ENCODE data around the gene WNT7B. TPM values are rescaled to one million over a fixed set of nuclear protein-coding genes. Genes with fewer than 3 reads are reported as not detected.

The WNT7B gene
- total RNA-seq, 1 donor from 2014 or later, result 1.8 TPM

DNA sequence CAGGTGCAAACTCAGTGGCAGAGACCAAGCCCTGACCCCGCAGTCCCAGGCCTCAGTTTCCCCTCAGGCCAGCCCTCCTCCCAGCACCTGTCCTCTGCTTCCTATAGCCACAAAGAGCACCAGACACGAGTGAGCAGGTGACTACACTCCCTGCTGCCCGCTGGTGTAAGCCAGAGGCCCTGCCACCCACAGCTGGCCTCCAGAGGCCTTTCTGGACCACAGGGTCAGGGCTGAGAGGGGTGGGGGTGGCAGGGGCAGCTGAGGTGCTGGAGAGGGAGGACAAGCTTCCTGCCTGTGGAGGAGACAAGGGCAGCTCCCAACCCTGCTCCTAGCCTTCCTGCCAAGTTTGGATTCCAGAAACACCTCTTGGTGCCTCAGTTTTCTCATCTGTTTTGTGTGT lies 31.3 kb upstream of the WNT7B start:
- no peak for DNase-seq (ENCODE audit: low spot score)
- Histone ChIP-seq H3K27ac (no peak overlapping the region), H3K9me3 (ENCODE audit: low read depth) (no peaks in the 10 kb centered on the region), H3K9ac (no peak overlapping the region), H2AFZ (replicated peaks) (no peak overlapping the region), H3K4me3 (no peak overlapping the region), H3K4me1 (peaks cover 3% of the 10 kb centered on the region), H3K79me2 (ENCODE audit: low read depth) (no peaks in the 10 kb centered on the region), H3F3A (ENCODE audit: low read depth) (no peaks in the 10 kb centered on the region), H4K20me1 (ENCODE audit: low read depth) (no peaks in the 10 kb centered on the region), H3K4me2 (no peak overlapping the region), H3K27me3 (no peaks in the 10 kb centered on the region), H3K36me3 (no peaks in the 10 kb centered on the region)
- H3K27me3 Mint-ChIP-seq (ENCODE audit: insufficient read depth, low read depth), result peaks cover 8% of the 10 kb centered on the region
- no peak overlapping the region for H3K4me3 Mint-ChIP-seq
- no peak overlapping the region for H3K27ac Mint-ChIP-seq
- no peaks in the 10 kb centered on the region for H3K36me3 Mint-ChIP-seq
- no peak for TF ChIP-seq EZH2 (IDR thresholded peaks at IDR 0.05)
- TF ChIP-seq EZH2phosphoT487 (IDR thresholded peaks at IDR 0.05), result no peak
- TF ChIP-seq, protein P1, sequence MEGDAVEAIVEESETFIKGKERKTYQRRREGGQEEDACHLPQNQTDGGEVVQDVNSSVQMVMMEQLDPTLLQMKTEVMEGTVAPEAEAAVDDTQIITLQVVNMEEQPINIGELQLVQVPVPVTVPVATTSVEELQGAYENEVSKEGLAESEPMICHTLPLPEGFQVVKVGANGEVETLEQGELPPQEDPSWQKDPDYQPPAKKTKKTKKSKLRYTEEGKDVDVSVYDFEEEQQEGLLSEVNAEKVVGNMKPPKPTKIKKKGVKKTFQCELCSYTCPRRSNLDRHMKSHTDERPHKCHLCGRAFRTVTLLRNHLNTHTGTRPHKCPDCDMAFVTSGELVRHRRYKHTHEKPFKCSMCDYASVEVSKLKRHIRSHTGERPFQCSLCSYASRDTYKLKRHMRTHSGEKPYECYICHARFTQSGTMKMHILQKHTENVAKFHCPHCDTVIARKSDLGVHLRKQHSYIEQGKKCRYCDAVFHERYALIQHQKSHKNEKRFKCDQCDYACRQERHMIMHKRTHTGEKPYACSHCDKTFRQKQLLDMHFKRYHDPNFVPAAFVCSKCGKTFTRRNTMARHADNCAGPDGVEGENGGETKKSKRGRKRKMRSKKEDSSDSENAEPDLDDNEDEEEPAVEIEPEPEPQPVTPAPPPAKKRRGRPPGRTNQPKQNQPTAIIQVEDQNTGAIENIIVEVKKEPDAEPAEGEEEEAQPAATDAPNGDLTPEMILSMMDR (IDR thresholded peaks at IDR 0.05), result no peak
- H3K4me1 Mint-ChIP-seq, result peaks cover 12% of the 10 kb centered on the region
- peaks cover 2% of the 10 kb centered on the region for H3K9me3 Mint-ChIP-seq

DNA sequence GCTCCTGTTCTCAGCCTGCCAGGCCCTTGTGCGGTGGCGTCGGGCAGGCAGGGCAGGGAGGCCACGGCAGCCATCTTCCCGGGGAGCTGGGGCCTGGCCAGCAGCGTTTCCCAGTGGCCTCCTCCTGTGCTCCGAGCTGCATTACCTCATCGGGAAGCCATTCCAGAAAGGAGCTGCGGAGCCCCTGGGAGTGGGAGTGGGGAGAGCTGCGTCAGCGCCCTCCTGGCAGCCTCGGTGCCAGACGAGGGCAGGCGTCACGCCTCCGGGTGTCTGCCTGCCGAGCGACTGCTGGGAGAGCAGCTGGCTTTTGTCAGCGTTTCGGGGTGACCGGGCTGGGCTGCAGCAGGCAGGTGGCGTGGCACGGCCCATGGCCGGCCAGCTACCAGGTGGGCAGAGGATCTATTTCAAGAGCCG lies 30.9 kb upstream of the WNT7B start:
- Histone ChIP-seq H3K4me2 (no peak overlapping the region), H3K27ac (no peak overlapping the region), H3K9ac (no peak overlapping the region), H3K36me3 (no peaks in the 10 kb centered on the region), H4K20me1 (ENCODE audit: low read depth) (no peaks in the 10 kb centered on the region), H3K4me1 (peaks cover 3% of the 10 kb centered on the region), H3K4me3 (no peak overlapping the region), H3K27me3 (no peaks in the 10 kb centered on the region), H3F3A (ENCODE audit: low read depth) (no peaks in the 10 kb centered on the region), H3K9me3 (ENCODE audit: low read depth) (no peaks in the 10 kb centered on the region), H3K79me2 (ENCODE audit: low read depth) (no peaks in the 10 kb centered on the region), H2AFZ (replicated peaks) (no peak overlapping the region)
- no peak for TF ChIP-seq EZH2 (IDR thresholded peaks at IDR 0.05)
- no peak for TF ChIP-seq EZH2phosphoT487 (IDR thresholded peaks at IDR 0.05)
- TF ChIP-seq, protein P1 (IDR thresholded peaks at IDR 0.05), result no peak
- no peak overlapping the region for H3K27ac Mint-ChIP-seq
- no peak for DNase-seq (ENCODE audit: low spot score)
- H3K27me3 Mint-ChIP-seq (ENCODE audit: insufficient read depth, low read depth), result peaks cover 8% of the 10 kb centered on the region
- H3K4me1 Mint-ChIP-seq, result peaks cover 10% of the 10 kb centered on the region
- H3K9me3 Mint-ChIP-seq, result peaks cover 2% of the 10 kb centered on the region
- no peaks in the 10 kb centered on the region for H3K36me3 Mint-ChIP-seq
- H3K4me3 Mint-ChIP-seq, result no peak overlapping the region

DNA sequence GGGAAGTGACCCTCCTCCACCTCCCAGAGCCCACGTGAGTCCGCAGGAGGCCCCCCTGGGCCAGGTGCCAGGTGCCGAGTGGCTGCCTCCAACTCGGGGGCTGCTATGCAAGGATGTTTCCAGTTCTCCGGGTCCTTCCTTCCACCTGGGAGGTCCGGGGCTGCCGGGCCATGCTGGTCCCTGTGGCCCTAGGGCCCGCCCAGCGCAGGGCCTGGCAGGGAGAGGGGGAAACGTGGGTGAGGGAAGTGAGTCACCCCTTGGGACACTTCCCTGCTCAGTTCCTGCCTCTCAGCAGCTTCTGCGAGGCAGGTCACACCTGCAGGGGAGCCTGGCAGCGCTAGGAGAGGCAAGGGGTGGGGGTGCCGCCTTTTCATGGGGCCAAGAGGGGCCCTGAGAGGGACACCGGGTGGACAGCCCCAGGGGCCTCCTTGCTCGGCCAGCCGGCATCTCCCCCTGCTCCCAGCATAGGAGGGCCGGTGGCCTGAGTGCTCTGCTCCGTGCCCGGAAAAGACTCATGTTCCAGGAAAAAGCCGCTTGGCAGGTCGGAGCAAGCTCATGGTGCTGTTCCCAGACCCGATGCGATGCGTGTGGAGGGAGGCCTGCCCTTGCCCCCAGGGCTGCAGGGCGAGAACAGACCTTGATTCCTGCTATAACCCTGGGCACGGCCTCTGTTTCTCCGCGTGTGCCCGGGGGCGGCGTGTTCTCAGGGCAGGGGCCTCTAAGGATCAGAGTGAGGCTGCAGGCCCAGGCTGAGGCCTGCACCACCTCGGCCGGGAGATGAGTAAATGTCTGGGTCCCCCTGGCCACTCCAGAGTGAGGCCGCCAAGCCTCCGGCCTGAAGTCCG lies 30.3 kb upstream of the WNT7B start:
- Histone ChIP-seq H3F3A (ENCODE audit: low read depth) (no peaks in the 10 kb centered on the region), H3K4me1 (peaks cover 3% of the 10 kb centered on the region), H3K9me3 (ENCODE audit: low read depth) (no peaks in the 10 kb centered on the region), H3K27me3 (no peaks in the 10 kb centered on the region), H3K79me2 (ENCODE audit: low read depth) (no peaks in the 10 kb centered on the region), H3K4me3 (no peak overlapping the region), H2AFZ (replicated peaks) (peak overlapping the region; percentile 86), H3K36me3 (no peaks in the 10 kb centered on the region), H4K20me1 (ENCODE audit: low read depth) (no peaks in the 10 kb centered on the region), H3K4me2 (no peak overlapping the region), H3K9ac (no peak overlapping the region), H3K27ac (no peak overlapping the region)
- no peak overlapping the region for H3K27ac Mint-ChIP-seq
- peaks cover 2% of the 10 kb centered on the region for H3K9me3 Mint-ChIP-seq
- H3K36me3 Mint-ChIP-seq, result no peaks in the 10 kb centered on the region
- H3K27me3 Mint-ChIP-seq (ENCODE audit: insufficient read depth, low read depth), result peaks cover 8% of the 10 kb centered on the region
- TF ChIP-seq EZH2phosphoT487 (IDR thresholded peaks at IDR 0.05) (no peak), EZH2 (IDR thresholded peaks at IDR 0.05) (no peak)
- peaks cover 10% of the 10 kb centered on the region for H3K4me1 Mint-ChIP-seq
- H3K4me3 Mint-ChIP-seq, result no peak overlapping the region
- no peak for DNase-seq (ENCODE audit: low spot score)

All from neural progenitor cell (in vitro differentiated cells).